Astrocyte of the cerebellum (primary cell): Measurements from ENCODE around the gene OR5M8.

Source experiments
- DNase-seq: peaks from one replicate; pipeline ENCODE4 v3.0.0-alpha.2; 2011; ENCODE audit warnings: low read depth
- H3K4me3 ChIP-seq: 2 replicates; pipeline ENCODE4 v1.5.1; 2011; ENCODE audit warnings: mild to moderate bottlenecking, low read depth, low read length, moderate library complexity
- in situ Hi-C: cut with HindIII; loops from 2 replicates; pipeline ENCODE4 v1.10.0; 2017; ENCODE audit warnings: low sequenced_read_pairs
- TF ChIP-seq, protein P1 (sequence below): IDR thresholded peaks from 2 replicates; pipeline ENCODE4 v1.5.1; 2012; ENCODE audit warnings: low read length, low read depth, moderate library complexity, mild to moderate bottlenecking; ENCODE audit errors: missing control alignments

The OR5M8 gene

DNA sequence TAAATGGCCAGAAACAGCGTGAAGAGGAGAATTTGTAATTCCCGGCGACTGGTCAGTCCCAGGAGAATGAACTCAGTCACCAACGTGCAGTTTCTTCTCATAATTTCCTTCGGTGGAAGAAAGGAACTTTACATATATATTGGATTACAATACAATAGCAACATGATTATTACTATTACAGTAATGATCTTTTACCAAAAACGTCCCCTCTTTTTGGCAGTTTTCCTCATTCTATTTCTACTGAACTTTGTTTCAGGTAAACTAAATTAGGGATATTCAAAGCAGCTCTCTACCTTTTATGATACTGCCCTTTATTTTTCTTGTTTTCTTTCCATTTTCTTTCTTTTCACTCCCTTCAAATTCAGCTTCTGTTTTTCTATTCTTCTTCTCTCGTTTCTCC is at the start of gene OR5M8:
OR5M8 (minus strand) TSS at position 101 of the 400 bp plus-strand sequence; CDS start at position 101, 0 bp downstream.
- in situ Hi-C loops: no loop called here
- DNase-seq: no peak
- TF ChIP-seq, protein P1, sequence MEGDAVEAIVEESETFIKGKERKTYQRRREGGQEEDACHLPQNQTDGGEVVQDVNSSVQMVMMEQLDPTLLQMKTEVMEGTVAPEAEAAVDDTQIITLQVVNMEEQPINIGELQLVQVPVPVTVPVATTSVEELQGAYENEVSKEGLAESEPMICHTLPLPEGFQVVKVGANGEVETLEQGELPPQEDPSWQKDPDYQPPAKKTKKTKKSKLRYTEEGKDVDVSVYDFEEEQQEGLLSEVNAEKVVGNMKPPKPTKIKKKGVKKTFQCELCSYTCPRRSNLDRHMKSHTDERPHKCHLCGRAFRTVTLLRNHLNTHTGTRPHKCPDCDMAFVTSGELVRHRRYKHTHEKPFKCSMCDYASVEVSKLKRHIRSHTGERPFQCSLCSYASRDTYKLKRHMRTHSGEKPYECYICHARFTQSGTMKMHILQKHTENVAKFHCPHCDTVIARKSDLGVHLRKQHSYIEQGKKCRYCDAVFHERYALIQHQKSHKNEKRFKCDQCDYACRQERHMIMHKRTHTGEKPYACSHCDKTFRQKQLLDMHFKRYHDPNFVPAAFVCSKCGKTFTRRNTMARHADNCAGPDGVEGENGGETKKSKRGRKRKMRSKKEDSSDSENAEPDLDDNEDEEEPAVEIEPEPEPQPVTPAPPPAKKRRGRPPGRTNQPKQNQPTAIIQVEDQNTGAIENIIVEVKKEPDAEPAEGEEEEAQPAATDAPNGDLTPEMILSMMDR: no peak
- no peak within 1 kb of the TSS for H3K4me3 ChIP-seq

DNA sequence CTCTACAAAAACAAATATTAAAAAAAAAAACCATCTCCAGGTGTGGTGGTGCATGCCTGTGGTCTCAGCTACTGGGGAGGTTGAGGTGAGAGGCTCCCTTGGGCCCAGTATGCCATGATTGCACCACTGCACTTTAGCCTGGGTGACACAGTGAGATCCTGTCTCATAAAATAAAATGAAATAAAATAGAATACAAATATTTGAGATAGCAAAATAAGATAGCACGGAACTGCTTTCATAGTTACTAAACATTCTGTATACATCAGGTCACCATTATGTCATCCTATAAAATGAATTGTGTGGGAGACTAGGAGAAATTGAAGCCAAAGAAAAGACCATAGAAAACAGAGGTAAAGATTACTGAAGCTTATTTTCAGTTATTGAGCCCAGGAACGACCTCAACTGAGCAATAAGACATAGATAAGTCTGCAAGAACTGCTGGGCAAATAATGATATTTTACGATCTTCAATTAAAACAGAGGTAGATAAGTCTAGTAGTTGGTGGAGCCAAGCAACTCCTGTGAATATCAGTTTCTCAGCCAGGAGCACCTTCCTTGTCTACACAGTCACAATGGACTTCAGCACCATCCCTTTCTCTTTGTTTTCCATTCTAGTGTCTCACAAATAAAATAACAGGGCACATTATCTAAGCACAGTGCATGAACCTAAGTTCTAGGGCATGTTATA is 42.0 kb upstream of the OR5M8 start:
- TF ChIP-seq, protein P1: no peak
- H3K4me3 ChIP-seq: no peak overlapping the region
- in situ Hi-C loops: no loop called here
- DNase-seq: no peak

DNA sequence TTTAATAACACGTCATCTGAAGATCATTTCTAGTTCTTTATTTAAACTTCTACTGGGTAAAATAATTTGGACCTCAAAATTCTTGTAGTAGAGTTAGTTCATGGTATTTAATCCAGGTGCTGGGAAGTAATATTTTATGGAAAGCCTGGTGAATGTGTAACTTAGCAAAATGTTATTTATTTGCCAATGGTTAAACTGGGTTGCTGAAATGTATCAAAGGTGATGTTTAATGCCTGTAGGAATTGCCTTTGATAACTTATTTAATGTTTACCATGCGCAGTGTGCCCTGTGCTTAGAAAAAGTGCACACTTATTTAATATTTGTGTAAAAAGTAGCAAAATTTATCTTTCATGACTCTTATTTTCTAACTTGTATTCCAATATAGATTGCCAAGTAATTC is 40.7 kb upstream of the OR5M8 start:
- no peak for DNase-seq
- in situ Hi-C loops: no loop called here
- TF ChIP-seq, protein P1: no peak
- no peak overlapping the region for H3K4me3 ChIP-seq

DNA sequence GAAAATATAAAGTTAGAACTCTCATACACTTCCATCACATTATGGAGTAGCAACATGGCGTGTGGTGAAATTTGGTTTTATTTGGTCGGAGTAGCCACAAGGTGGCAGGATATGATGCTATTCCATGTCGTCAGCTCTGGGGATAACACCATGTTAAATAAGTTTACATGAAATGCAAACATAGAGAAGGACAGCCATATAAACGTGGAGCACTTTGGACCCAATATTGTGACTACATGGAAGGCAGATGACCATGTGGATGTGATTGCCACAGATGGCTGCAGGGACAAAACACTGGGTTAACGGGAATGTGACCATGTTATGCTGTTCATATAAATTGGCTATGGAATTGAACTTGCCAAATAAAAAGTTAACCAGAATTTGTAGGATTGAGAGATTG is 30.8 kb upstream of the OR5M8 start:
- in situ Hi-C loops: no loop called here
- TF ChIP-seq, protein P1: no peak
- H3K4me3 ChIP-seq: no peak overlapping the region
- no peak for DNase-seq

DNA sequence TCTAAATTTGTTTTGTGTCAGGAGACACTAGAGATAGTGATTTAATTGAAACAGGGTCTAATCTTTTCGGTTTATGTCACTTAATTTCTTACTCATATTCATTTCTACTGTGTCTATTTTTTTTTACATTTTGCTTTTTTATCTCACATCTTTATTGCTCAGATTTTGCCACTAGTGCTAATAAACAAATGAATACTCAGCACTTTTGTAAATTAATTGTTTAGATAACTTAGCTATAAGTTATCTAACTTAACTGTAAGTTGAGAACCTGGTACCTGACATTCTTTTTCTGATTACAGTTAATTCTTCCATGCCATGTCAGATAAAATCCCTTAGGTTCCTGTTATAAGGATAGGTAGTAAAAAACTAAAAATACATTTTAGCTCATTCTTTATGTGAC is 22.1 kb upstream of the OR5M8 start:
- DNase-seq: no peak
- TF ChIP-seq, protein P1: no peak
- in situ Hi-C loops: no loop called here

DNA sequence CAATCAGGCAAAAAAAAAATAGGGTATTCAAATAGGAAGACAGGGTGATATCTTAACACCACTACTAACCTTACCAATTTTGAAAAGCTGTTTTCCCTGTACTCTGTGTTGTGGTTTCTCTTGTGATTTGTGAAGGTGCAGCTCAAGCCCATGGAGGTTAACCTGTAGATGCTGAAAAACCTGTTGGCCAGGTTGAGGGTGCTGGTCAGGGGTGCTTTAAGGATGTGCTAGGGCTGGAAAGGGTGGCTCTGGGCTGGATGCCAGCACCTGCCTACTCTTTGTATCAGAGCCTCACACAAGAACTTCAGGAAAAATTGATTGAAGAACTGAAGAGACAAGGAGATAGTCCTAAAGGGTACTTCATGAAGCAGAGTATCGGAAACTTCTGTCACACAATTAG is 18.3 kb upstream of the OR5M8 start:
- in situ Hi-C loops: no loop called here
- TF ChIP-seq, protein P1: no peak

More for the DNA sequence above, 22.1 kb upstream of the OR5M8 start:
- no peak overlapping the region for H3K4me3 ChIP-seq

More for the DNA sequence above, 18.3 kb upstream of the OR5M8 start:
- DNase-seq: no peak
- no peak overlapping the region for H3K4me3 ChIP-seq
